ENCODE results near the gene IL37.

- no peak for TF ChIP-seq POLR2A (IDR thresholded peaks at IDR 0.05)
- TF ChIP-seq EP300 (IDR thresholded peaks at IDR 0.05), result no peak
Observed at GRCh38 chr2:112891385-112891831, 19.6 kb upstream of the IL37 start.
